Common myeloid progenitor, CD34-positive (primary cell): Measurements from ENCODE around the gene CAPNS2. TPM values are rescaled to one million over a fixed set of nuclear protein-coding genes. Genes with fewer than 3 reads are reported as not detected.

Experiments used
- CTCF ChIA-PET: fragments of 350-600 bp; sonication (Branson Sonifier 250); formaldehyde crosslinking; loops from one replicate; lab custom pipeline; 2021; ENCODE audit warnings: antibody characterized with exemption; lab: Charles Lee
- POLR2A ChIA-PET: fragments of 350-600 bp; sonication (Branson Sonifier 250); formaldehyde crosslinking; loops from one replicate; lab custom pipeline; 2021; ENCODE audit warnings: antibody characterized with exemption; lab: Charles Lee
- DNase-seq, 3 donors: peaks; one replicate each; pipeline versions ENCODE4 v3.0.0 to v3.0.0-alpha.2; 2013
- H3K27ac ChIP-seq, 2 experiments: 1 replicate in 1 of 2; 2 replicates in 1 of 2; pipeline ENCODE4 v1.7.0; 2013; ENCODE audit warnings: inconsistent platforms in 2 of 2, low read length in 2 of 2, mild to moderate bottlenecking in 2 of 2, low read depth in 1 of 2, moderate library complexity in 1 of 2; ENCODE audit not compliant: severe bottlenecking in 2 of 2, insufficient read depth in 1 of 2, poor library complexity in 1 of 2
- H3K27me3 ChIP-seq, 5 experiments: replicated peaks in 2 of 5; 1 replicate in 3 of 5; 2 replicates in 2 of 5; pipeline versions ENCODE4 v1.6.1 to v1.7.0; 2013; ENCODE audit warnings: low read length in 4 of 5, mild to moderate bottlenecking in 2 of 5, moderate library complexity in 2 of 5, inconsistent platforms in 1 of 5; ENCODE audit not compliant: insufficient read depth in 5 of 5, control insufficient read depth in 4 of 5
- H3K36me3 ChIP-seq, 4 experiments: 1 replicate in 2 of 4; 2 replicates in 2 of 4; pipeline versions ENCODE4 v1.6.1 to v1.7.0; 2013; ENCODE audit warnings: low read length in 3 of 4, control low read depth in 1 of 4, mild to moderate bottlenecking in 1 of 4; ENCODE audit not compliant: control insufficient read depth in 4 of 4, insufficient read depth in 4 of 4
- H3K4me1 ChIP-seq, 4 experiments: 1 replicate in 3 of 4; 2 replicates in 1 of 4; pipeline versions ENCODE4 v1.6.1 to v1.7.1; 2013; ENCODE audit warnings: low read length in 3 of 4, mild to moderate bottlenecking in 3 of 4, control low read depth in 1 of 4, inconsistent platforms in 1 of 4, moderate library complexity in 1 of 4; ENCODE audit not compliant: control insufficient read depth in 4 of 4, insufficient read depth in 4 of 4; ENCODE audit errors: control extremely low read depth in 1 of 4
- H3K4me3 ChIP-seq, 7 experiments: 1 replicate in 4 of 7; 2 replicates in 3 of 7; pipeline versions ENCODE4 v1.5.1 to v1.7.0; 2013; ENCODE audit warnings: mild to moderate bottlenecking in 7 of 7, low read length in 6 of 7, moderate library complexity in 6 of 7, inconsistent platforms in 2 of 7, low read depth in 2 of 7, control low read depth in 1 of 7; ENCODE audit not compliant: insufficient read depth in 4 of 7, control insufficient read depth in 1 of 7; ENCODE audit errors: extremely low read depth in 1 of 7
- H3K9me3 ChIP-seq, 5 experiments: 1 replicate in 4 of 5; 2 replicates in 1 of 5; pipeline versions ENCODE4 v1.6.1 to v1.7.1; 2013; ENCODE audit warnings: low read length in 4 of 5, mild to moderate bottlenecking in 2 of 5, inconsistent platforms in 1 of 5, low read depth in 1 of 5, moderate library complexity in 1 of 5; ENCODE audit not compliant: control insufficient read depth in 4 of 5, insufficient read depth in 2 of 5; ENCODE audit errors: control extremely low read depth in 1 of 5
- WGBS: methylation state at CpG from one replicate; pipeline ENCODE4 v1.1.5; 2013; ENCODE audit not compliant: insufficient coverage; 5-methylcytosine and 5-hydroxymethylcytosine counted together
- polyA plus RNA-seq: library from polyadenylated mRNA; unstranded; fragments of 120-200 nt; gene quantifications from one replicate; pipeline ENCODE4 v1.2.1, GENCODE V29; 2013

CAPNS2 gene
- 0.83 TPM for polyA plus RNA-seq

DNA sequence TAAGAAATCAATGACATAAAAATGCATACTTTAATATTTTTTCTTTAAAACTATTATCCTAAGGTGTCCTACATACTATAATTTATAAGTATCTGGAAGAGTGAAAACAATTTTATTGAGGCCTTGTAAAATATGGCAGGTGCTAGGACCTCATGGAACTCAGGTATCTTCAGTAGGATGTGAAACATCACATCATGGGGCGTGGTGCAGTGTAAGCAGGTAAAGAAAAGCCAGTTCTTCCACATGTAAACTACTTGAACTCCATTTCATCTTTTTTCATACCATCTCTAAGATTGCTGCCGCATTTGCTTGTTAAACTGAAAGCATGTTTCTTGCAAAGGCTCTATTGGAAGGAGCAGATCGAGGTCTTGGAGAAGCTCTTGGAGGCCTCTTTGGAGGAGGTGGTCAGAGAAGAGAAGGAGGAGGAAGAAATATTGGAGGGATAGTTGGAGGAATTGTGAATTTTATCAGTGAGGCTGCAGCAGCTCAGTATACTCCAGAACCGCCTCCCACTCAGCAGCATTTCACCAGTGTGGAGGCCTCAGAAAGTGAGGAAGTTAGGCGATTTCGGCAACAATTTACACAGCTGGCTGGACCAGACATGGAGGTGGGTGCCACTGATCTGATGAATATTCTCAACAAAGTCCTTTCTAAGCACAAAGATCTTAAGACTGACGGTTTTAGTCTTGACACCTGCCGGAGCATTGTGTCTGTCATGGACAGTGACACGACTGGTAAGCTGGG is at the start of gene CAPNS2:
TSS of gene CAPNS2 (plus strand) at position 253 of the 744 bp plus-strand sequence. CDS start at position 326, 73 bp downstream.
- WGBS = 83% methylated on average over 3 of the region's 9 CpGs
- no peak within 1 kb of the TSS for H3K4me3 ChIP-seq
- CTCF ChIA-PET = interaction anchor here (1.0 to 1.7 kb wide), 7 partner anchors 9 to 135 kb away, joined by 3 to 5 read pairs (median 4); no protein-coding TSS in a partner anchor

DNA sequence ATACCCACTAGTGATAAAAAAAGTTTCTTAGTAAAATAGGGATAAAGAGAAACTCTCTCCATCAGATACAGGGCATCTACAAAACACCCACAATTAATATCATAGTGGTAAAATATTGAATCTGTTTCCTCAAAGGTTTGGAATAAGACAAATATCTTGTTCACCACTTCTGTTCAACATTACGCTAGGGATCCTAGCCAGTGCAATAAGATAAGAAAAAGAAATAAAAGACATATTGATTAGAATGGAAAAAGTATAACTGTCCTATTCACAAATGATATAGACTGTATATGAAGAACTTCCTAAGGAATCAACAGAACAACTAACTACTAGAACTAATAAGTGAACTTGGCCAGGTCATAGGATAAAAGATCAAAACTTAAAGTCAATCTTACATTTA is 44.7 kb upstream of the CAPNS2 start:
- no peak for DNase-seq
- no peak overlapping the region for H3K27ac ChIP-seq
- no peaks in the 10 kb centered on the region for H3K4me1 ChIP-seq
- WGBS = no CpG with 5 or more reads among the region's 1 CpG
- peaks cover 0 to 30% (median 2%) of the 10 kb centered on the region in 4 experiments for H3K36me3 ChIP-seq
- ChIA-PET POLR2A (no interaction called here), CTCF (no interaction called here)
- H3K27me3 ChIP-seq = no peaks in the 10 kb centered on the region
- H3K9me3 ChIP-seq = peaks cover 0 to 23% (median 5%) of the 10 kb centered on the region in 5 experiments
- no peak overlapping the region for H3K4me3 ChIP-seq

More for the DNA sequence above, at the start of gene CAPNS2:
- no peaks in the 10 kb centered on the region for H3K9me3 ChIP-seq
- H3K36me3 ChIP-seq = peaks cover 0 to 26% (median 14%) of the 10 kb centered on the region in 4 experiments
- DNase-seq = no peak
- H3K27ac ChIP-seq = no peak within 1 kb of the TSS
- POLR2A ChIA-PET = no interaction called here
- no peaks in the 10 kb centered on the region for H3K27me3 ChIP-seq
- peaks cover 0 to 17% (median 4%) of the 10 kb centered on the region in 4 experiments for H3K4me1 ChIP-seq

DNA sequence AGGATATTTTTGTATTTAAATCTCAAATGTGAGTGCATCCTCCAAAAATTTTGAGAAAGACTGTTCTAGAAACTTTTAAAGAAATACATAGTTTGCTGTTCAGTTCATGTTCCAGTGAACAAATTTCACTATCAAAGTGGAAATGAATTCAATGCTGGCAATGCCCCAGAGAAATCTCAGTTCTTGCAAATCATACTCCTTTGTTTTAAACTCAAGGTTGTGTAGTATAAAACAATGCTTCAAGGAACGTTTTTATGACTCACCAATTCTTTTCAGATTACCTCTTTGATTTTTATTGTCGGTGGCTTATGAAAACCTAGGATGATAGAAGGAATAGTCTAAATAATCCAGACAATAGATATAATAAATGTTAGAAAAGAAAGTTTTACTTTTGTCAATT is 40.0 kb upstream of the CAPNS2 start:
- Histone ChIP-seq H3K9me3 (peaks cover 0 to 3% (median 0%) of the 10 kb centered on the region in 5 experiments), H3K4me1 (peaks cover 0 to 2% (median 0%) of the 10 kb centered on the region in 4 experiments), H3K27me3 (no peaks in the 10 kb centered on the region), H3K4me3 (no peak overlapping the region), H3K36me3 (peaks cover 6 to 54% (median 20%) of the 10 kb centered on the region in 4 experiments), H3K27ac (no peak overlapping the region)
- WGBS = no CpG with 5 or more reads among the region's 2 CpGs
- ChIA-PET CTCF (interaction anchor here (1.0 to 2.3 kb wide), 3 partner anchors 14 to 48 kb away, joined by 4 to 8 read pairs (median 4); no protein-coding TSS in a partner anchor), POLR2A (no interaction called here)
- DNase-seq = no peak

DNA sequence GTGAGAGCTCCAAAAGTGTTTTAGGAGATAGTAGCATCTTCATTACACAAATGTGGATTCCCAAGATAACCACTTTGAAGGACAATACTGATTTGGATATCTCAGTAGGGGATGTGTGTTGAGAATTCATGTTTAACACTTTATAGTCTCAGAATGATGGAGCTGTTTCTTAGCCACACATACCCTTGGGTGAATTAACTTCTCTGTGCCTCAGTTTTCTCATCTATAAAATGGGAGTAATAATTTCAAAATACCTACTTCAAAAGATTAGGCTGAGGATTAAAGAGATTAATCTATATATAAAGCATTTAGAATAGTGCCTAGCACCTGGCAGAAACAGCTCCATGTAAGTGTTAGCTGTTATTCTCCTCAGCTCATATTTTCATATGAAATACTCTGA is 38.6 kb upstream of the CAPNS2 start:
- Histone ChIP-seq H3K27me3 (no peaks in the 10 kb centered on the region), H3K27ac (no peak overlapping the region), H3K4me1 (peaks cover 0 to 2% (median 0%) of the 10 kb centered on the region in 4 experiments), H3K4me3 (no peak overlapping the region), H3K9me3 (no peaks in the 10 kb centered on the region), H3K36me3 (peaks cover 6 to 56% (median 27%) of the 10 kb centered on the region in 4 experiments)
- DNase-seq = no peak
- POLR2A ChIA-PET = no interaction called here
- CTCF ChIA-PET = interaction anchor here (0.8 to 3.0 kb wide), 9 partner anchors 11 to 174 kb away, joined by 3 to 10 read pairs (median 4); no protein-coding TSS in a partner anchor

DNA sequence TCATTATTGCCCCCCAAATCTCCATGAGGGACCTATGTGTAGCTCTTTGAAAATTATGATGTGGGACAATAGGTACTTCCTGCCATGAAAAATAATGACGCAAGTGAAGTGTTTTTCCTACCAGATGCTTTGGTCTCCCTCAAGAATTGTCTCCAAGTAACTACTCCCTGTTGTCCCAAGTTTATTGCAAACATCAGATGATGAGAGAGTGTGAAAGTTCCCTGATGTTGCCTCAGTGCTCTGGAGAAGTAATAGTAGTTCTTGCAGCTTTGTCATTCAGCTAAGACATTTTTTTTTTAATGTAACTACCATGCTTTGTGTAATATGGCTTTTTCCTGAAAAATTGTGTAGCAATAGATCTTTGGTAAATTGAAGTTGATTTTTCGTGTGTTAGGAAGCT is 37.5 kb upstream of the CAPNS2 start:
- Histone ChIP-seq H3K4me1 (peaks cover 0 to 2% (median 0%) of the 10 kb centered on the region in 4 experiments), H3K4me3 (no peak overlapping the region), H3K27ac (no peak overlapping the region), H3K36me3 (peaks cover 6 to 54% (median 33%) of the 10 kb centered on the region in 4 experiments), H3K27me3 (no peaks in the 10 kb centered on the region), H3K9me3 (no peaks in the 10 kb centered on the region)
- CTCF ChIA-PET = interaction anchor here (0.8 to 3.0 kb wide), 8 partner anchors 14 to 173 kb away, joined by 3 to 10 read pairs (median 3); no protein-coding TSS in a partner anchor
- POLR2A ChIA-PET = no interaction called here
- 81% methylated on average over 2 of the region's 2 CpGs for WGBS
- no peak for DNase-seq

DNA sequence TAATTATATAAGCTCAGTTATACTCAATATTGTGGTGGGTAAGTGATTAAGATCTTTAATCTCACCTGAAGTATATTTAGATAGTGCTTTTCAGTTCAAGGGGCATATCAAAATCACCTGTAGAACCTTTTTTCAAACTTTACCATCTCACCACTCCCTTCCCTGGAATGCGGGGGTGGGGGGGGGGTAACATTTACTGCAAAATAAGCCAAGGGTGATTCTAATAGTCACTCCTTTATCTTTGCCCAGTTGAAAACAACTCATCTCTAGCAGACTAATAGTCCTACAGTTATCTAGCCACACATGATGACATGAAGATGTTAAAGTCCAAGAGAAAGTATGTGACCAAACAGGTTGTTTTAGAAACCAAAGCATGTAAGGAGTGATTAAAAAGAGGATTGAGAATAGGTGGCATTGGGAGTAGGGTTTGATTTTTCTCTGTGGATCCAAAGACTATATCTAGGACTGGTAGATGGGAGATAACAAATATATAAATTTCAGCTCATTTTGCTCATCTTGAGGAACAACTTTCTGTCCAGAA is 36.1 kb upstream of the CAPNS2 start:
- Histone ChIP-seq H3K27ac (no peak overlapping the region), H3K27me3 (no peaks in the 10 kb centered on the region), H3K36me3 (peaks cover 11 to 57% (median 36%) of the 10 kb centered on the region in 4 experiments), H3K4me1 (peaks cover 0 to 2% (median 0%) of the 10 kb centered on the region in 4 experiments), H3K9me3 (no peaks in the 10 kb centered on the region), H3K4me3 (no peak overlapping the region)
- POLR2A ChIA-PET = no interaction called here
- DNase-seq = no peak
- CTCF ChIA-PET = interaction anchor here (1.1 to 3.6 kb wide), 4 partner anchors 30 to 172 kb away, joined by 3 to 17 read pairs (median 5); no protein-coding TSS in a partner anchor
- WGBS = no CpG with 5 or more reads among the region's 1 CpG
